Ecto neural progenitor cell (in vitro differentiated cells): ENCODE data around the gene SLC6A2.
"Not testable (repeated sequence)": the region's sequence is repeated elsewhere in the genome, so short reads cannot be mapped to it uniquely, and the experiment has no call there.

ENCODE experiments used
- DNase-seq: peaks from one replicate; pipeline ENCODE4 v3.0.0-alpha.2; 2018; ENCODE audit warnings: low spot score

SLC6A2 gene

DNA sequence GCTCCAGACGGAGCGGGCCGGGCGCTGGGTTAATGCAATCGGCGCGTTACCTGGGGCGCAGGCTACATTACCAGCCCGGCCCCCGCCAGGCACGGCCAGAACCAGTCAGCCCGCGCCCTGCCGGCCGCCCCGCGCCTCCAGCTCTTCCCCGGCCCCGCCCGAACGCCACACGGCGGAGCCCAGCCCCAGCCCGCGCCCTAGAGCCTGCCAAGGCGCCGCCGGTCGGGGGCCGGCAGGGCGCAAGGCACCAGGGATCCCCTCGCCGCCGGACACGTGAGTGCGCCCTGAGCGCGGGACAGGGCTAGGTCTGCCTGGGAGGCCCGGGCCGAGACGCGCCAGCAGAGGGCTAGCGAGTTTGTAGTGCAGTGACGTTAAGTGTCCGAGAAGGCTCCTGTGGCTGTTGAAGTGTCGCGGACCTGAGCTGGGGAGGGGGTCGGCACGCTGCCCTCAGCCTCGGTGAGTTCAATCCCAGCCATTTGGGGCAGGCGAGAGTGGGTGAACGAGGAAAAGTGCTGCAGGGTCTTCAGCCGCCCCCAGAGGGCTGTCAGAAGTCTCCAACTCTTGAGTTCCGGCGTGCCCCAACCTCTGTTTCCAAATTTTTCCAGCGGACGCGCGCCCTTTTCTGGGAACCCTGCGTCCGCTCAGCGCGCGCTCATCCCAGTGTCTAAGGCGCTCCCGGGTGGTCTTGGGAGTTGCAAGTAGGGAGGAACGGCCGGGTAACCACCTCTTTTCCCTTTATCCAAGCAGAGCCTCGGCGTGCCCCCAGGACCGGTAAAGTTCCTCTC, at the start of gene SLC6A2:
TSS of gene SLC6A2 (plus strand) at position 92 of the 785 bp plus-strand sequence. CDS start 707 bp downstream, outside the sequence.
- peak; percentile 80 for DNase-seq

GRCh38 chr16:55613613-55614335, 42.0 kb upstream of the SLC6A2 start:
- no peak for DNase-seq

- no peak for DNase-seq
Measured at GRCh38 chr16:55615071-55615470, 40.7 kb upstream of the SLC6A2 start.

- not testable (repeated sequence) for DNase-seq
Measured at GRCh38 chr16:55615670-55616069, 40.1 kb upstream of the SLC6A2 start.

- DNase-seq: no peak
Measured at GRCh38 chr16:55621771-55622170, 34.0 kb upstream of the SLC6A2 start.

GRCh38 chr16:55622272-55622671, 33.5 kb upstream of the SLC6A2 start:
- DNase-seq: no peak

GRCh38 chr16:55622930-55623561, 32.7 kb upstream of the SLC6A2 start:
- peak; percentile 59 for DNase-seq

DNA sequence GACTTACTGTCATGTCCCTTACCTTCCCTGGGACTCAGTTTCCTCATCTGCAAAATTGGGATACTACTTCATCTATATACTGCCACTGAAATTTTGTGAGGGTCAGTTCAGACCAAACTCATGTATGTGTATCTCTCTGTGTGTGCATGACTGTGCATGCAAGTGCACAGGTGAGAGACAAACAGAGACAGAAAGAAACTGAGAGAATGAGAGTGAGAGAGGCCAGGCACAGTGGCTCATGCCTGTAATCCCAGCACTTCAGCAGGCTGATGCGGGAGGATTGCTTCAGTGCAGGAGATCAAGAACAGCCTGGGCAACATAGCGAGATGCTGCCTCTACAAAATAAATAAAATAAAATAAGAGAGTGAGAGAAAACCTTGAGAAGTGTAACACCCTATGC, 32.1 kb upstream of the SLC6A2 start:
- DNase-seq: no peak

DNA sequence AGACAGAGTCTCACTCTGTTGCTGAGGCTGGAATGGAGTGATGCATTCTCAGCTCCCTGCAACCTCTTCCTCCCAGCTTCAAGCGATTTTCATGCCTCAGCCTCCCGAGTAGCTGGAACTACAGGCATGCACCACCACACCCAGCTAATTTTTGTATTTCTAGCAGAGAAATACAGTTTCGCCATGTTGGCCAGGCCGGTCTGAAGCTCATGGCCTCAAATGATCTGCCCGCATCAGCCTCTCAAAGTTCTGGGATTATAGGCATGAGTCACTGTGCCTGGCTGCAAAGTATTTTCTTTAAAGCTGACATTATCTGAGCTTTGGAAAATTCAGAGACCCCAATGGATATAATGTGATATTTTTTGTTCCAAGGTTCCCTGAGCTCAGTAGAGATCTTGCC, 31.1 kb upstream of the SLC6A2 start:
- DNase-seq: no peak

- no peak for DNase-seq
Measured at GRCh38 chr16:55625843-55626242, 29.9 kb upstream of the SLC6A2 start.

- DNase-seq: no peak
Measured at GRCh38 chr16:55628306-55628968, 27.4 kb upstream of the SLC6A2 start.

DNA sequence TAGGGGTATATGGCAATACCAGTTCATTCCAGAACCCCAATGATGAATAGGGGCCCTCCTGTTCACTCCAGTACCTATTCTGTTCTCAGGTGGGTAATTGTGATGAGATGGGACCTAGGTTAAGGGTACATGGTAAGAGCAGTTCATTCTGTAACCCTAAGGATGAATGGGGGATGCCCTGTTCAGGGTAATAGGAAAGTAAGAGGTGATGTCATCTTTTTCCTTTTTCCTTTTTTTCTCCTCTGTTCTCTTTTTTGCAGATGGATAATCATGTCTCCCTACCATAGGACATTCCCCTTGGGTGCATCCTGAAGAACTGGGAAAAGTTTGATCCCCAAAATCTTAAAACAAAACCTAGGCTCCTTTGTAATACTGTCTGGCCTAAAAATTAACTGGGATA, 25.0 kb upstream of the SLC6A2 start:
- DNase-seq: no peak

- no peak for DNase-seq
Measured at GRCh38 chr16:55632259-55632658, 23.5 kb upstream of the SLC6A2 start.

DNA sequence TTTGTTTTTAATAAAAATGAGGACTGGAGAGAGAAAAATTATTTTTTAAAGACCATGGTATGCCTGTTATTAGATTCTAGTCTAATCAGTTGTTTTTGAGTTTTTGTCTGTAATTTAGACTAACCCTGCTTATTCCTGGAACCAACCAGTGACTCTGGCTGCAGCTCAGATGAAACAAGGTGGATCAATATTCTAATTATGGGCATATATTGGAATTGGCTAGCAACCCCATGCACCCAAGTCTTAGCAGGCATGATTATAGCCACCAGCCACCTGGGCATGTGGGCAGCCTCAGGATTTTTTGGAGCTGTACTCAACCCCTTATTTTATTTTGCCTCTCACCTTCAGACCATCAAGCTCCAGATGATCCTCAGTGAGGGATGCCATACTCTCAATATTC, 21.6 kb upstream of the SLC6A2 start:
- no peak for DNase-seq

DNA sequence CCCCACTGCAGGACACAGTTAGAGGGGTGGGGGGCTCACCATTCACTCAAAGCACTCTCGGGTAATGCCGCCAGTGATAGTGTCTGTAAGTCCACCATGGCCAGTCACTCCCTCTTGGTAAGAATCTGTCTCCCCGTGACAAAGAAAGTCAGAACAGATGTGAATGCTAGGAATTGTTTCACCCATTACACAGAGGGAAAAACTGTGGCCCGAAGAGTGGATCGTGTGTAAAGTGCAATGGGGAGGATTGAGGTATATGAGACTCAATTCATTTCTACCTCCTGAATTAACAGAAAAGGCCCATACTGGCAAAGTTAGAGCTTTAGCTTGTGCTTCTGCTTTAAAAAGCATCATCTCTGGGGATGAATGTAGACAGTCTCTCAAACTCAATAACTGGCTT, 17.5 kb upstream of the SLC6A2 start:
- DNase-seq: no peak

DNA sequence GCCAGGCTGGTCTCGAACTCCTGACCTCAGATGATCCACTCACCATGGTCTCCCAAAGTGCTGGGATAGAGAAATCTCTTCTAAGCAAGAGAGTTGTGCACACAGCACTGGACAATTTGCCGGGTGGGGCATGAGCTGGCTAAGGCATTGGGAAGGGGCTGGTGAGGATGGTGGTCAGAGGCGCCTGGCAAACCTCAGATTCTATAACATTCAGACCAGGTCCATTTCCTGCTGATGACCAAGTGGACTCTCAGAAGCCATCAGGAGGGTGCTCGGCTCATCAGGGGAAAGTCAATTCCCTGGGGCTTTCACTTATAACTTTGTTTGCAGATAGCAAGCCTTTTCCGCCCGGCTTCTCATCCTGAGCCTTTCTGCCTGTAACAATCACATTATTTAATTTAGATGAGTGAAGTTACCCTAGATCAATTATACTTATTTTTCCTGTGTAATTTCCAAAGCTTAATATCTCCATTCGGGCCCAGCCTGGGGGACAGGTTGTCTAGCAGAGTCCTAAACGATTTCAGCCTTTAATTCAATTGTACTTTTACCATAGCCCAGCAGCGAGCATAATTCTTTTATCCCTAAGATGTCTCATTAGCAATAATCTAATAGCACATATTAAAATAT, 15.0 kb upstream of the SLC6A2 start:
- DNase-seq: no peak

DNA sequence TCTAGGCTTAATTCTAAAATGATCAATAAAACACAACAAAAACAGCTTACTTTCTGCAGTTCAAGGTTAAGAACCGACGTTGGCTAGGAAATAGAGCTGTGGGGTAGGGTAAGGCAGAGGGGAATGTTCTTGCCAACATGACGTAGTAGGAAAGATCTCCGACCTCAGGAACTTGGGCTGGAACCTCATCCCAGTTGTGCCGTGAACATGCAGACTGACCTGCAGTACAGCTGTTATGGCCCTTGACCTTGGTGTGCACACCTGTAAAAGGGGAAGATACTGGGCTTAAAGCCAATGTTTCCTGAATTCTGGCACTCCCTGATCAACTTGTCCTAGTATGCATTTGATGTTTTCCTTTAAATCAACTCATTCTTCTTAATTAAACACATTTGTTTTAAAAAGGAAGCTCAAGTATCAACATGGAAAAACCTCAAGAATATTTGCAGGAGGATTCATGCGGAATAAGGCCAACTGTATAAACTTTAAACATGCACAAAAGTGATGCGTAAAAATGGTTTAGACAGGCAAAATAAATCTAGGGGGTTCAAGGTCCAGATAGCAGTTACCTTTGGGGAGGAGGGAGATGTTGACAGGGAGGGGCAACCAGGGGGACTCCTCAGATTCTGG, 14.2 kb upstream of the SLC6A2 start:
- no peak for DNase-seq

GRCh38 chr16:55642611-55643010, 13.2 kb upstream of the SLC6A2 start:
- DNase-seq: no peak

DNA sequence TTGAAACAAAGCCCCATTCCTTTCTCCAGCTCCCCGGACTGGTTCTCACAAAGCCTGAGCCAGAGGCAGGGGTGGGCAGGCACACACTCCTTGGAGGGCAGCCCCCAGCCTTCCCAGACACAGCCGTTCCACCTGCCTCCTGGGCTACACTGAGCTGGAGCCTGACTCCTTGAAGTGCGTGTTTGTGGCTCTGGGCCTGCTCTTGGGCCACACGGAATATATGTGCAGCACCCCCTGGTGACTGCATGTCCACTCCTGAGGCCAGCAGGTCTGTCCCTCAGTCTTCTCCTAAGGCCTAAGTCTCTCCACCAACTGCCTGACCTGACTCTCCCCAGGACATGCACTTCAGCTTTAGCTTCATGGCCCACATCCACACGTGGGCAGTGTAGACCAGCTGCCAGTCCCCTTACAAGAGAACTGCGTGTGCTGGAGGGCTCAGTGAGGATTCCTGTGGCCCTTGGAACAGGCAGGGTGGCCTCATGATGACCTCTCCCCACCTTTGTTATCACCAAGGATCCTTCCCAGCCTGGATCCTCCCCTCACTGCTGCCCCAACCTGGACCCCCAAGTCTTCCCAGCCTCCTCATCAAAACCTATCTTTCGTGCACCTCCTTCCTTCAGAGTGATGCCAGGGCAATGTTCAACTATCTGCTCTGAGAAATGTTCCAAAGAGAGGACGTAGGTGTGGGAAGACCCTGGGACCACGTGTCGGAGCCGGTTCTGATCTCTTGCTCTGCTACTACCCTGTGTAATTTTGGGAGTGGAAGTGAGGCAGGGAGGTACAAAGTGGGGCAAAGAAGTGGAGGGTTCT, 12.4 kb upstream of the SLC6A2 start:
- DNase-seq: peak; percentile 40

- DNase-seq: peak; percentile 20
Measured at GRCh38 chr16:55645986-55646385, 9.8 kb upstream of the SLC6A2 start.

DNA sequence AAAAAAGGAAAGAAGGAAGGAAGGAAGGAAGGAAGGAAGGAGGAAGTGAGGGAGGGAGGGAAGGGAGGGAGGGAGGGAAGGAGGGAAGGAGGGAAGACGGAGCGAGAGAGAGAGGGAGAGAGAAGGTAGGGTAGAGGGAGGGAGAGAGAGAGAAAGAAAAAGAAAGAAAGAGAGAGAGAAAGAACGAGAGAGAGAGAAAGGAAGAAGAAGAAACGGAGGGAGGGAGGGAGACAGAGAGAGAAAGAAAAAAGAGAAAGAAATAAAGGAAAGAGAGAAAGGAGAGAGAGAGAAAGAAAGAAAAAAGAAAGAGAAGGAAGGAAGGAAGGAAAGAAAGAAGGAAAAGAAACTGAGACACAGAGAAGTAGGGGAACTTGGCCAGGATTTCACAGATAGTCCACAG, 8.4 kb upstream of the SLC6A2 start:
- no peak for DNase-seq
